ENCODE results near the gene SLC31A1. TPM values are rescaled to one million over a fixed set of nuclear protein-coding genes. Genes with fewer than 3 reads are reported as not detected.

The SLC31A1 gene
- total and polyA plus RNA-seq, 4 experiments from 2014 or later, result 2.1 to 4.2 (median 3.2) TPM

DNA sequence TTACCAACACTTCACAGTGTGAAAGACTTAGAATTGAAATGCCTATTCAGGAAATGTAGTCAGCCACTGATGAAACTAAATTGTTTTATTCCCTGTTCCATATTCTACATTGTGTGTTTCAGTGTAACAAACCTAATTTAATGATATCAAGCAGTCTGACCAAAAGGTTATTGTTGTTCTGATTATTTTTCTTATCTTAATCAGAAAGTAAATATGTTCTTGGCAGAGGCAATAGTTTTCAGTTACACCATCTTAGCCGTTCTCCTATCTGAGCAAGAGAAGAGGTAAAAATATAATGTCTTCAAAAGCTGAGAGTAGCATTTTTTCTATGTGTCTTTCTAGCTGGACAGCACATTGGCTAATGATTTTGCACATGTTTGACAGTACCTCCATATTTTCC is 36.9 kb downstream of the SLC31A1 start:
- H3K4me3 Mint-ChIP-seq, result no peak overlapping the region
- Histone ChIP-seq H3K4me1 (ENCODE audit: insufficient read depth, low read length) (no peaks in the 10 kb centered on the region), H3K36me3 (ENCODE audit: insufficient read depth, low read length) (peaks cover 4% of the 10 kb centered on the region), H3K27ac (ENCODE audit: low read depth, low read length) (no peak overlapping the region), H3K4me3 (ENCODE audit: low read length in 2 of 2) (no peak overlapping the region), H3K9me3 (ENCODE audit: control insufficient read depth in 1 of 2, low read length in 2 of 2) (no peaks in the 10 kb centered on the region), H3K27me3 (ENCODE audit: insufficient read depth, low read length) (no peaks in the 10 kb centered on the region)
- DNase-seq, result no peak
- peaks cover 32 to 33% of the 10 kb centered on the region in 2 donors for H3K36me3 Mint-ChIP-seq
- no peaks in the 10 kb centered on the region for H3K9me3 Mint-ChIP-seq
- no peaks in the 10 kb centered on the region for H3K4me1 Mint-ChIP-seq
- ChIA-PET CTCF (ENCODE audit: partially characterized antibody) (no interaction called here), POLR2A (ENCODE audit: partially characterized antibody) (no interaction called here)
- no peaks in the 10 kb centered on the region for H3K27me3 Mint-ChIP-seq
- intact Hi-C loops (cut with micrococcal nuclease), result no loop called here
- no peak overlapping the region for H3K27ac Mint-ChIP-seq

DNA sequence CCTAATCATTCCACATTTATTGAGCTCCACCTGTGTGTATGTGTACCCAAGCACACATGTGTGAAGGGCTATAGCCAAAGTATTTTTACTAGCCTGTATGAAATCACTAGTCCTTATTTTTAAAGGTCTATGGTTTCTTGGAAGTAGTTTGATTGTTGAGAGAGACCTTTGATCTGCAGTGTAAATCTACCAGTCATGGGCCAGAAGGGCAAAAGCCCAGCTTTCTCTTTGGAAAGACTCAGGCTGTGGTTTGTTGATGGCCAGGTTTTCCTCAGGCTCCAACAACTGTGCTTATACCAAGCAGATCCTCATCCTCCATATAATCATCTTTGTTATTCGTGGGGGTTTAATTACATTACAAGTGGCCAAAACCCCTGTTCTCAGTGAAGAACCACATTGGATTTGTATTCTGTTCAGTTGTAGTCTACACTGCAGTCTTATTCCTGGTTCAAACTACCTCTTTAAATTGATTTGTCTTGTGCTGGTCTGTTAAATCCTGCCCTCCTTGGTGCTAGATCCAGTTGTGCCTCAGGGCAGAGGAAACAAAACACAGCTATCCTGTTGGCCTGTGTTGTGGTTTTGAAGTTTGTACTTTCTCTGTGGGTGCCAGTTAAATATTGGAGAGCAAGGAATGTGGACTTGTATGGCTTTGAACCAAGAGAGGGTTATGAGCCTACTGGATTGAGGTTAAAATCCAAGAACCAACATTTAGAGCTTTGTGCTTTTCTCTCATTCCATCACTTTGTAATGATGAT is 40.8 kb downstream of the SLC31A1 start:
- Histone ChIP-seq H3K27me3 (ENCODE audit: insufficient read depth, low read length) (no peaks in the 10 kb centered on the region), H3K9me3 (ENCODE audit: control insufficient read depth in 1 of 2, low read length in 2 of 2) (no peaks in the 10 kb centered on the region), H3K27ac (ENCODE audit: low read depth, low read length) (no peak overlapping the region), H3K4me3 (ENCODE audit: low read length in 2 of 2) (no peak overlapping the region), H3K4me1 (ENCODE audit: insufficient read depth, low read length) (no peaks in the 10 kb centered on the region), H3K36me3 (ENCODE audit: insufficient read depth, low read length) (peaks cover 4% of the 10 kb centered on the region)
- ChIA-PET CTCF (ENCODE audit: partially characterized antibody) (no interaction called here), POLR2A (ENCODE audit: partially characterized antibody) (no interaction called here)
- Mint-ChIP-seq H3K36me3 (peaks cover 33 to 39% of the 10 kb centered on the region in 2 donors), H3K27me3 (no peaks in the 10 kb centered on the region), H3K4me3 (no peak overlapping the region), H3K4me1 (no peaks in the 10 kb centered on the region), H3K9me3 (no peaks in the 10 kb centered on the region), H3K27ac (no peak overlapping the region)
- intact Hi-C loops (cut with micrococcal nuclease), result no loop called here
- DNase-seq, result no peak

DNA sequence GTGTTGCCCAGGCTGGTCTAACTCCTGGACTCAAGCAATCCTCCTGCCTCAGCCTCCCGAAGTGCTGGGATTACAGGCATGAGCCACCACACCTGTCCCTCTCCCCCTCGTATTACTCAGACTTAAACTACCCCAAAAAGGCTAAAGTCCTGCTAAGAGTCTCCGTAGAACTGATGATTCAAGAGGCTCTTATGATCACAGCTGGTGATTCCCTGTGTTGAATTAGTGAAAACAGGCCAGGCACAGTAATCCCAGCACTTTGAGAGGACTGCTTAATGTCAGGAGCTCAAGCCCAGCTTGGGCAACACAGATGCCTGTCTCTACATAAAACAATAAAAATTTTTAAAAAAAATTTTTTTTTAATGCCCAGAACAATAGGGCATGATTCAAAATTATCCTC is 44.8 kb downstream of the SLC31A1 start:
- no peak for DNase-seq
- intact Hi-C loops (cut with micrococcal nuclease), result no loop called here
- ChIA-PET POLR2A (ENCODE audit: partially characterized antibody) (no interaction called here), CTCF (ENCODE audit: partially characterized antibody) (interaction anchor here (1.8 kb wide), 1 partner anchor 8 kb away, joined by 8 read pairs; no protein-coding TSS in a partner anchor)
- peaks cover 23% of the 10 kb centered on the region for H3K36me3 ChIP-seq (ENCODE audit: insufficient read depth, low read length)
- H3K36me3 Mint-ChIP-seq, result peaks cover 37 to 39% of the 10 kb centered on the region in 2 donors
- no peak overlapping the region for H3K4me3 ChIP-seq (ENCODE audit: low read length in 2 of 2)
- H3K4me1 Mint-ChIP-seq, result peaks cover 4 to 12% (median 7%) of the 10 kb centered on the region in 4 donors
- H3K27me3 ChIP-seq (ENCODE audit: insufficient read depth, low read length), result no peaks in the 10 kb centered on the region
- H3K27ac Mint-ChIP-seq, result no peak overlapping the region
- H3K4me3 Mint-ChIP-seq, result no peak overlapping the region
- no peaks in the 10 kb centered on the region for H3K9me3 Mint-ChIP-seq
- H3K27me3 Mint-ChIP-seq, result no peaks in the 10 kb centered on the region
- no peaks in the 10 kb centered on the region for H3K9me3 ChIP-seq (ENCODE audit: control insufficient read depth in 1 of 2, low read length in 2 of 2)
- no peak overlapping the region for H3K27ac ChIP-seq (ENCODE audit: low read depth, low read length)
- H3K4me1 ChIP-seq (ENCODE audit: insufficient read depth, low read length), result peaks cover 10% of the 10 kb centered on the region

DNA sequence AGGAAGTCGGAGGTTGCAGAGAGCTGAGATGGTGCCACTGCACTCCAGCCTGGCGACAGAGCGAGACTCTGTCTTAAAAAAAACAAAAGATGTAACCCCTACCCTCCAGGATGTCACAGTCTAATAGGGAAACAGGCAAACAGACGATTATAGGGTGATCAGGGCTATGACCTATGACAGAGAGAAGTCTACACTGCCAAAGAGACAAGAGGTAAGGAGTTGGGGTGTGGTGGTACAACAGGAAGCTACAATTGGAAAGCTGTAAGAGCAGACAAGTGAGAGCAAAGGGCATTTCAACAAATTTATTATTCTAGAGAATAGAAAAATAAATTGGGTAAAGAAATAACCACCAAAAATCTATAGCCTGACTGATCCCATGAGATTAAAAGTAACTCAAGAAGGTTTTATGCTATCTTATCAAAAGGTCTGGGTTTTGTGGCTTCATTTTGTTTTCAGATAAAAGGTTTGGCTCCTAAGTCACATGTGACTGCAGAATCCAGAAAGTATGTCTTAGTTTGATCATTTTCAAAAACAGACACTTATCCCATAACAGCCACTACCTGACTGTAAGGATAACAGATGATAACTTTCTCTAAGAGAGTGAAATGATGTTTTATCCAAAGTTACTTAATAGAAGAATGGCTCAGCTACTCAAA is 46.7 kb downstream of the SLC31A1 start:
- no peak for DNase-seq
- Histone ChIP-seq H3K36me3 (ENCODE audit: insufficient read depth, low read length) (peaks cover 40% of the 10 kb centered on the region), H3K4me1 (ENCODE audit: insufficient read depth, low read length) (peaks cover 10% of the 10 kb centered on the region), H3K9me3 (ENCODE audit: control insufficient read depth in 1 of 2, low read length in 2 of 2) (no peaks in the 10 kb centered on the region), H3K27ac (ENCODE audit: low read depth, low read length) (no peak overlapping the region), H3K27me3 (ENCODE audit: insufficient read depth, low read length) (no peaks in the 10 kb centered on the region), H3K4me3 (ENCODE audit: low read length in 2 of 2) (no peak overlapping the region)
- H3K27me3 Mint-ChIP-seq, result no peaks in the 10 kb centered on the region
- CTCF ChIA-PET (ENCODE audit: partially characterized antibody), result no interaction called here
- peak overlapping the region in 3 of 7 donors; percentile 41 to 72 (median 60) for H3K27ac Mint-ChIP-seq
- POLR2A ChIA-PET (ENCODE audit: partially characterized antibody), result no interaction called here
- no peak overlapping the region for H3K4me3 Mint-ChIP-seq
- peaks cover 4 to 12% (median 7%) of the 10 kb centered on the region in 4 donors for H3K4me1 Mint-ChIP-seq
- no peaks in the 10 kb centered on the region for H3K9me3 Mint-ChIP-seq
- intact Hi-C loops (cut with micrococcal nuclease), result no loop called here
- peaks cover 36 to 46% of the 10 kb centered on the region in 2 donors for H3K36me3 Mint-ChIP-seq

DNA sequence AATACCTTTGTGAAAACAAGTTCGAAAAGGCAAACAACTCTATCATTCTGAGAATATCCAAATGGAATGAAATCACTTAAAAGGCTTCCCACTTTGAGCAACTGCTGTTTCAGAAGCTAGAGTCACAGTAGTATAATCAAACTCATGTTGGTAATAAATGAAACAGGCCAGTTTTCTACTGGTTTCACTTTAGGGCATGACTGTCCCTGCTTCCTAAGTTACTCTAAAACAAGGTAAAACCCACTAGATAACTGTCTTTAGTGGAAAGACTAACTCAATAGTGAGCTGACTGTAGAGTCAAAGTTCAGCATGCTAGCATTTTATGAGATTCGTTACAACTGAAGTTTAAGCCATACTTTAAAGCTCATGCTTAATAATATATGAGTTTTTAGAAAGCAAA is 48.0 kb downstream of the SLC31A1 start:
- ChIA-PET CTCF (ENCODE audit: partially characterized antibody) (interaction anchor here (0.9 kb wide), 2 partner anchors 48 to 386 kb away, joined by 4 read pairs; partner anchors contain the start of genes FKBP15 and SLC31A1), POLR2A (ENCODE audit: partially characterized antibody) (interaction anchor here (0.7 kb wide), 1 partner anchor 141 kb away, joined by 3 read pairs; the partner anchor contains the start of genes C9orf43 and POLE3)
- H3K9me3 Mint-ChIP-seq, result no peaks in the 10 kb centered on the region
- no peak overlapping the region for H3K4me3 Mint-ChIP-seq
- no peak overlapping the region for H3K27ac ChIP-seq (ENCODE audit: low read depth, low read length)
- H3K4me1 Mint-ChIP-seq, result peaks cover 4 to 22% (median 13%) of the 10 kb centered on the region in 4 donors
- no peaks in the 10 kb centered on the region for H3K27me3 ChIP-seq (ENCODE audit: insufficient read depth, low read length)
- no peaks in the 10 kb centered on the region for H3K27me3 Mint-ChIP-seq
- H3K36me3 ChIP-seq (ENCODE audit: insufficient read depth, low read length), result peaks cover 43% of the 10 kb centered on the region
- intact Hi-C loops (cut with micrococcal nuclease), result no loop called here
- H3K36me3 Mint-ChIP-seq, result peaks cover 40 to 53% of the 10 kb centered on the region in 2 donors
- no peaks in the 10 kb centered on the region for H3K9me3 ChIP-seq (ENCODE audit: control insufficient read depth in 1 of 2, low read length in 2 of 2)
- DNase-seq, result no peak
- peak overlapping the region in 2 of 7 donors; percentile 15 to 82 for H3K27ac Mint-ChIP-seq
- H3K4me1 ChIP-seq (ENCODE audit: insufficient read depth, low read length), result peaks cover 16% of the 10 kb centered on the region
- no peak overlapping the region for H3K4me3 ChIP-seq (ENCODE audit: low read length in 2 of 2)

DNA sequence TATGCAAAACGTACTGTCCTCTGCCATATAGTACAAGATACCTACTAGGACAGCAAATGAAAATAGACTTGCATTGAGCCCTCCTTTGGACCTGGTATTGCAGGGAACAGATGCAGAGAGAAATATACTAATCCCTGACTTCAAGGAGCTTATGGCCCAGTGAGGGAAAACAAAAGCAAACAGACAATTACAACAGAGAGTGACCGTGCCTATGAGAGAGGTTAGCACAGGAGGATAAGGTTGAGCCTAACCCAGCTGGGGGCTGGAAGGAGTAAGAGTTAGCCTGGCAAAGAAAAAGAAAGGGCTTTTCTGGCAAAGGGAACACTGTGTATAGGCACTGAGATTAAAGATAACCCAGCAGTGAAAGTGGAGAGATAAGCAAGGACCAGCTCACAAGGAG is 48.5 kb downstream of the SLC31A1 start:
- POLR2A ChIA-PET (ENCODE audit: partially characterized antibody), result interaction anchor here (0.7 kb wide), 1 partner anchor 140 kb away, joined by 3 read pairs; the partner anchor contains the start of genes C9orf43 and POLE3
- intact Hi-C loops (cut with micrococcal nuclease), result no loop called here

More for the DNA sequence above, 48.5 kb downstream of the SLC31A1 start:
- Mint-ChIP-seq H3K27me3 (no peaks in the 10 kb centered on the region), H3K36me3 (peaks cover 39 to 53% of the 10 kb centered on the region in 2 donors), H3K27ac (peak overlapping the region in 2 of 7 donors; percentile 7 to 82), H3K4me3 (no peak overlapping the region), H3K4me1 (peaks cover 4 to 22% (median 13%) of the 10 kb centered on the region in 4 donors), H3K9me3 (no peaks in the 10 kb centered on the region)
- CTCF ChIA-PET (ENCODE audit: partially characterized antibody), result interaction anchor here (0.9 kb wide), 2 partner anchors 49 to 386 kb away, joined by 4 read pairs; partner anchors contain the start of genes FKBP15 and SLC31A1
- no peak for DNase-seq
- no peak overlapping the region for H3K4me3 ChIP-seq (ENCODE audit: low read length in 2 of 2)
- H3K27me3 ChIP-seq (ENCODE audit: insufficient read depth, low read length), result no peaks in the 10 kb centered on the region
- H3K36me3 ChIP-seq (ENCODE audit: insufficient read depth, low read length), result peaks cover 43% of the 10 kb centered on the region
- peaks cover 17% of the 10 kb centered on the region for H3K4me1 ChIP-seq (ENCODE audit: insufficient read depth, low read length)
- no peaks in the 10 kb centered on the region for H3K9me3 ChIP-seq (ENCODE audit: control insufficient read depth in 1 of 2, low read length in 2 of 2)
- H3K27ac ChIP-seq (ENCODE audit: low read depth, low read length), result no peak overlapping the region

Data from CD4-positive, alpha-beta memory T cell (primary cell).